Heart left ventricle (tissue), 13 donors: ENCODE data around the gene GATA2.

Source experiments
- POLR2A ChIP-seq, 2 donors: fragments of 450-650 bp; IDR thresholded peaks; one replicate each; pipeline ENCODE4 v1.6.1; 2017; ENCODE audit warnings: antibody characterized with exemption in 2 of 2, mild to moderate bottlenecking in 2 of 2, moderate library complexity in 2 of 2
- TF ChIP-seq, protein P1 (sequence below), 12 donors: fragments of 200-600 bp; sonication (generic) in 4 of 12; IDR thresholded peaks; one replicate each; pipeline versions ENCODE4 v1.5.0 to v1.8.0; 2018 to 2022; ENCODE audit warnings: antibody characterized with exemption in 12 of 12, mild to moderate bottlenecking in 5 of 12
- donor health status: ischemic (EF 13 %, LVEDD 7.1; RV severe dilation, severe dysfunction).
- donor health status: DM: no; HTN: yes; CAD: no.
- donor health status: DM: no; HTN: no; CAD: no.
- donor health status: ischemic (EF 25% LVEDD 6.9; RV normal size, moderate dysfunction).
- donor health status: ischemic (EF 25% LVEDD 5.7; RV mildly dilated, moderate dysfunction).
- donor health status: ischemic (EF 35%, LVEDD 5.7; RV mildly dilated, moderate dysfunction).
- donor health status: nonischemic (EF 11% LVEDD 7.7; RV severe dilation, severe dysfunction).
- donor health status: DM: yes; HTN: yes; CAD: no.
- donor health status: PGD.
- donor health status: ischemic (EF 29% LVEDD 5.4; RV normal size, mild dysfunction).
- donor health status: nonischemic (EF 23%, LVEDD 6.1; RV moderate dilation, normal function).

GRCh38 chr3:128481438-128481942 lies 11.5 kb downstream of the GATA2 start:
- TF ChIP-seq, protein P1, sequence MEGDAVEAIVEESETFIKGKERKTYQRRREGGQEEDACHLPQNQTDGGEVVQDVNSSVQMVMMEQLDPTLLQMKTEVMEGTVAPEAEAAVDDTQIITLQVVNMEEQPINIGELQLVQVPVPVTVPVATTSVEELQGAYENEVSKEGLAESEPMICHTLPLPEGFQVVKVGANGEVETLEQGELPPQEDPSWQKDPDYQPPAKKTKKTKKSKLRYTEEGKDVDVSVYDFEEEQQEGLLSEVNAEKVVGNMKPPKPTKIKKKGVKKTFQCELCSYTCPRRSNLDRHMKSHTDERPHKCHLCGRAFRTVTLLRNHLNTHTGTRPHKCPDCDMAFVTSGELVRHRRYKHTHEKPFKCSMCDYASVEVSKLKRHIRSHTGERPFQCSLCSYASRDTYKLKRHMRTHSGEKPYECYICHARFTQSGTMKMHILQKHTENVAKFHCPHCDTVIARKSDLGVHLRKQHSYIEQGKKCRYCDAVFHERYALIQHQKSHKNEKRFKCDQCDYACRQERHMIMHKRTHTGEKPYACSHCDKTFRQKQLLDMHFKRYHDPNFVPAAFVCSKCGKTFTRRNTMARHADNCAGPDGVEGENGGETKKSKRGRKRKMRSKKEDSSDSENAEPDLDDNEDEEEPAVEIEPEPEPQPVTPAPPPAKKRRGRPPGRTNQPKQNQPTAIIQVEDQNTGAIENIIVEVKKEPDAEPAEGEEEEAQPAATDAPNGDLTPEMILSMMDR (IDR thresholded peaks at IDR 0.05) = no peak
- no peak for TF ChIP-seq POLR2A (IDR thresholded peaks at IDR 0.05)
